ENCODE data around the gene TMEM145. TPM values are rescaled to one million over a fixed set of nuclear protein-coding genes. Genes with fewer than 3 reads are reported as not detected.
A peak's percentile ranks its signal among the peaks of the same experiment; 100 is the strongest.

Gene TMEM145
- total and polyA plus RNA-seq, 10 of the 15 experiments (the other 5 are each of a cell fraction or from before 2014, with no cell fraction given): 0.04 to 0.97 (median 0.16) TPM; not detected in 4

DNA sequence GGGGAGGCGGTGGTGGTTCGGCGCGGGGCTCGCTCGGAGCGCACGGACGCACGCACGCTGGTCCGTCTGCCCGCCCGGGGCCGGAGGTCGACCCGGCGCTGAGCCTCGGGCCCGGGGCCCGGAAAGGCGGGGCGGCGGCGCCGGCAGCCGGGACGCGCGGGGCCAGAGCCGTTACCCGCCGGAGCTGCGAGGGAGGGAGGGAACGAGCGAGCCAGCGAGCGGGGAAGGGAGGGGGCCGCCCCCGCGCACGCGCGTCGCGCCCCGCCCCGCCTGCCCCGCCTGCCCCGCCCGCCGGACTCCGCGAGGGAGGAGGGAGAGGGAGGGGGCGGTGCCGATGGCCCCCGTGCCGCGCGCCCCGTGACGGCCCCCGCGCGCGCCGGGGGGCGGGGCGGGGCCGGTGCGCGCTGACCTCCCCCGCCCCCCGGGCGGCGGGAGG, 29.0 kb upstream of the TMEM145 start:
- Histone ChIP-seq H3K4me2 (ENCODE audit: control insufficient read depth, insufficient read depth) (no peak overlapping the region), H3K36me3 (ENCODE audit: control insufficient read depth in 2 of 2, insufficient read depth in 2 of 2, low read length in 1 of 2) (peaks cover 9% of the 10 kb centered on the region in 2 experiments), H3K4me3 (no peak overlapping the region; the same call in 1 of the 2 replicates), H3K4me1 (ENCODE audit: control insufficient read depth, insufficient read depth, low read length) (peaks cover 44% of the 10 kb centered on the region), H2AFZ (ENCODE audit: control insufficient read depth, low read depth, low read length) (0 out of 2 replicates have a peak overlapping the region, but pooled peaks have one; percentile 30), H3K27me3 (replicated peaks in 1 of 2; ENCODE audit: control insufficient read depth in 2 of 2, insufficient read depth in 2 of 2, low read length in 1 of 2) (no peaks in the 10 kb centered on the region), H3K9ac (ENCODE audit: control insufficient read depth, insufficient read depth, low read length) (peak overlapping the region; percentile 40; the same call in 1 of the 2 replicates), H3K27ac (ENCODE audit: control insufficient read depth, insufficient read depth) (peak overlapping the region; percentile 78), H4K20me1 (ENCODE audit: control insufficient read depth, insufficient read depth) (no peaks in the 10 kb centered on the region; the same call in 1 of the 2 replicates), H3K79me2 (ENCODE audit: control insufficient read depth, insufficient read depth, low read length) (peaks cover 35% of the 10 kb centered on the region), H3K9me3 (replicated peaks; ENCODE audit: control insufficient read depth, insufficient read depth, low read length) (no peaks in the 10 kb centered on the region)
- intact Hi-C loops (cut with micrococcal nuclease; ENCODE audit: unreplicated experiment): loop anchor here (5.0 kb wide), 3 partner anchors 87 to 177 kb away; partner anchors contain the start of gene POU2F2
- in situ Hi-C loops (cut with MboI): no loop called here
- ATAC-seq: no peak
- DNase-seq (ENCODE audit: low read depth, low spot score): no peak
- 0% methylated on average over 10 of the region's 76 CpGs for WGBS (ENCODE audit: insufficient coverage, insufficient replicate concordance, low lambda C conversion rate, missing lambda C conversion rate)
- BruUV-seq (replicated peaks): no TSS peak
- FAIRE-seq: no peak
- ChIA-PET RAD21 (ENCODE audit: unreplicated experiment) (interaction anchor here (1.0 to 1.4 kb wide), 2 partner anchors 41 to 154 kb away, joined by 3 to 5 read pairs; no protein-coding TSS in a partner anchor), SMC1A (ENCODE audit: uncharacterized antibody, unreplicated experiment) (no interaction called here), POLR2A (interaction anchor here (0.5 to 1.6 kb wide), 4 partner anchors 14 to 1020 kb away, joined by 3 to 6 read pairs (median 5); partner anchors contain the start of gene HNRNPUL1), CTCF (interaction anchor here (0.9 to 1.6 kb wide), 2 partner anchors 12 to 38 kb away, joined by 3 to 7 read pairs; no protein-coding TSS in a partner anchor)
- TF ChIP-seq ESRRA (IDR thresholded peaks at IDR 0.05; ENCODE audit: low read length) (no peak), CREB1 (IDR thresholded peaks at IDR 0.05; ENCODE audit: low read depth) (0 out of 2 replicates have a peak, but pooled peaks have one; percentile 36), RB1 (IDR thresholded peaks at IDR 0.05; ENCODE audit: borderline replicate concordance) (peak; percentile 32; the same call in 1 of the 2 replicates), NRF1 (conservative IDR thresholded peaks at IDR 0.05; ENCODE audit: low read depth, low read length) (peak; percentile 36; the same call in 1 of the 2 replicates), NKRF (conservative IDR thresholded peaks at IDR 0.05) (peak; percentile 39), SRF (IDR thresholded peaks at IDR 0.05; ENCODE audit: low read depth in 2 of 2, low read length in 2 of 2) (0 out of 4 replicates have a peak, but pooled peaks of 1 of the 2 experiments have one; percentile 7), EGR1 (IDR thresholded peaks at IDR 0.05; ENCODE audit: borderline replicate concordance in 1 of 2, low read depth in 2 of 2, low read length in 2 of 2) (peak in 1 of 2 experiments; percentile 84; a peak in 1 of 3 replicates), MEF2A (IDR thresholded peaks at IDR 0.05; ENCODE audit: insufficient read depth, low read depth, low read length) (no peak), NBN (IDR thresholded peaks at IDR 0.05) (no peak), KDM1A (IDR thresholded peaks at IDR 0.05; ENCODE audit: borderline replicate concordance) (no peak), RBBP5 (conservative IDR thresholded peaks at IDR 0.05) (no peak), HDAC6 (IDR thresholded peaks at IDR 0.05; ENCODE audit: unreplicated experiment) (no peak), IKZF1 (conservative IDR thresholded peaks at IDR 0.05) (0 out of 2 replicates have a peak, but pooled peaks have one; percentile 17)
- TF ChIP-seq, protein P1, sequence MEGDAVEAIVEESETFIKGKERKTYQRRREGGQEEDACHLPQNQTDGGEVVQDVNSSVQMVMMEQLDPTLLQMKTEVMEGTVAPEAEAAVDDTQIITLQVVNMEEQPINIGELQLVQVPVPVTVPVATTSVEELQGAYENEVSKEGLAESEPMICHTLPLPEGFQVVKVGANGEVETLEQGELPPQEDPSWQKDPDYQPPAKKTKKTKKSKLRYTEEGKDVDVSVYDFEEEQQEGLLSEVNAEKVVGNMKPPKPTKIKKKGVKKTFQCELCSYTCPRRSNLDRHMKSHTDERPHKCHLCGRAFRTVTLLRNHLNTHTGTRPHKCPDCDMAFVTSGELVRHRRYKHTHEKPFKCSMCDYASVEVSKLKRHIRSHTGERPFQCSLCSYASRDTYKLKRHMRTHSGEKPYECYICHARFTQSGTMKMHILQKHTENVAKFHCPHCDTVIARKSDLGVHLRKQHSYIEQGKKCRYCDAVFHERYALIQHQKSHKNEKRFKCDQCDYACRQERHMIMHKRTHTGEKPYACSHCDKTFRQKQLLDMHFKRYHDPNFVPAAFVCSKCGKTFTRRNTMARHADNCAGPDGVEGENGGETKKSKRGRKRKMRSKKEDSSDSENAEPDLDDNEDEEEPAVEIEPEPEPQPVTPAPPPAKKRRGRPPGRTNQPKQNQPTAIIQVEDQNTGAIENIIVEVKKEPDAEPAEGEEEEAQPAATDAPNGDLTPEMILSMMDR (IDR thresholded peaks at IDR 0.05 in 2 of 3, conservative IDR thresholded peaks at IDR 0.05 in 1 of 3; ENCODE audit: control insufficient read depth in 2 of 3, extremely low read depth in 1 of 3, insufficient read depth in 1 of 3, low read depth in 3 of 3, low read length in 3 of 3): no peak
- TF ChIP-seq, protein P2, sequence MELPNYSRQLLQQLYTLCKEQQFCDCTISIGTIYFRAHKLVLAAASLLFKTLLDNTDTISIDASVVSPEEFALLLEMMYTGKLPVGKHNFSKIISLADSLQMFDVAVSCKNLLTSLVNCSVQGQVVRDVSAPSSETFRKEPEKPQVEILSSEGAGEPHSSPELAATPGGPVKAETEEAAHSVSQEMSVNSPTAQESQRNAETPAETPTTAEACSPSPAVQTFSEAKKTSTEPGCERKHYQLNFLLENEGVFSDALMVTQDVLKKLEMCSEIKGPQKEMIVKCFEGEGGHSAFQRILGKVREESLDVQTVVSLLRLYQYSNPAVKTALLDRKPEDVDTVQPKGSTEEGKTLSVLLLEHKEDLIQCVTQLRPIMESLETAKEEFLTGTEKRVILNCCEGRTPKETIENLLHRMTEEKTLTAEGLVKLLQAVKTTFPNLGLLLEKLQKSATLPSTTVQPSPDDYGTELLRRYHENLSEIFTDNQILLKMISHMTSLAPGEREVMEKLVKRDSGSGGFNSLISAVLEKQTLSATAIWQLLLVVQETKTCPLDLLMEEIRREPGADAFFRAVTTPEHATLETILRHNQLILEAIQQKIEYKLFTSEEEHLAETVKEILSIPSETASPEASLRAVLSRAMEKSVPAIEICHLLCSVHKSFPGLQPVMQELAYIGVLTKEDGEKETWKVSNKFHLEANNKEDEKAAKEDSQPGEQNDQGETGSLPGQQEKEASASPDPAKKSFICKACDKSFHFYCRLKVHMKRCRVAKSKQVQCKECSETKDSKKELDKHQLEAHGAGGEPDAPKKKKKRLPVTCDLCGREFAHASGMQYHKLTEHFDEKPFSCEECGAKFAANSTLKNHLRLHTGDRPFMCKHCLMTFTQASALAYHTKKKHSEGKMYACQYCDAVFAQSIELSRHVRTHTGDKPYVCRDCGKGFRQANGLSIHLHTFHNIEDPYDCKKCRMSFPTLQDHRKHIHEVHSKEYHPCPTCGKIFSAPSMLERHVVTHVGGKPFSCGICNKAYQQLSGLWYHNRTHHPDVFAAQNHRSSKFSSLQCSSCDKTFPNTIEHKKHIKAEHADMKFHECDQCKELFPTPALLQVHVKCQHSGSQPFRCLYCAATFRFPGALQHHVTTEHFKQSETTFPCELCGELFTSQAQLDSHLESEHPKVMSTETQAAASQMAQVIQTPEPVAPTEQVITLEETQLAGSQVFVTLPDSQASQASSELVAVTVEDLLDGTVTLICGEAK (IDR thresholded peaks at IDR 0.05; ENCODE audit: borderline replicate concordance): no peak

All from GM12878 (cell line).